Measurements from ENCODE around the gene TEF.
"Not testable (repeated sequence)": the region's sequence is repeated elsewhere in the genome, so short reads cannot be mapped to it uniquely, and the experiment has no call there.

Gene TEF

GRCh38 chr22:41398921-41399320 lies 17.2 kb downstream of the TEF start:
- TF ChIP-seq CTCF (conservative IDR thresholded peaks at IDR 0.05) = no peak
- H3K27ac ChIP-seq = no peak overlapping the region

DNA sequence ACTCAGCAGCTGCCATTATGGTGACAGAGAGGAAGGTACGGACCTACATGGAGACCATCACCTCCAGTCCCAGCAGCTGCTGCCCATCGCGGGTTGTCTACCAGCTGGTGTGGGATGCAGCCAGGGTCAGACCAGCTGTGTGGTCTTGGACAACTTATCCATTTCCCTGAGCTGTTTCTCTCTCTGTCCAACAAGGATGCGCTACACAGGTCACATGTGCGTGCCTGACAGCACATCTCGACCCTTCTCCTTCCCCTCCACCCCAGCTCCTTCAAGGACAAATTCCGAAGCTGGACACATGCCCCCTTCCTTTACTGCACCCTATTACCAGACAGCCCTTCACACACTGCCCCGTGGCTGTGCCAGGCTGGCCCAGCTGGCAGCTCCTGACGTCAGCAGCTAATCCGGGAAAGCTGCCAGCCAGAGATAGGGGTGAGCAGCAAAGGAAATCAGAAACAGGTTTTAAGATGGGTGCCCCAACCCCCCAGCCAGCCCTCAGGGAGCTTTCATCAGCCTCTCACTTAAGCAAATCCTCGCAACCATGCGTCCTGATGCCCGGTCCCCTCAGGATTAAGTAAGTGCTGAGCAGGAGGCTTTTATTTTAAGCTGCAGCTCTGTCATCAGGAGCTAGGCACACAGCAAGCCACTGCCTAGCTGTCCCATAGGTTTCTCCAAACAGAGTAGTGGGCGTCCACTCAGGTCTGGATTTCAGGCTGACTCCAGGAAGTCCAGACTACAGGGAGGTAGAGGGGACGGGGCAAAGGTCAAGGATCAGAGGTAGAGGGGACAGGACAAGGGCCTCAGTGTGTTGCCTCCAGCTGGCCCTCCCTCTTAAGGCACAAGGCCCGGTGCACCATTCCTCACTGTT lies 20.3 kb downstream of the TEF start:
- no peak for TF ChIP-seq CTCF (conservative IDR thresholded peaks at IDR 0.05)
- H3K27ac ChIP-seq = peak overlapping the region; percentile 31

DNA sequence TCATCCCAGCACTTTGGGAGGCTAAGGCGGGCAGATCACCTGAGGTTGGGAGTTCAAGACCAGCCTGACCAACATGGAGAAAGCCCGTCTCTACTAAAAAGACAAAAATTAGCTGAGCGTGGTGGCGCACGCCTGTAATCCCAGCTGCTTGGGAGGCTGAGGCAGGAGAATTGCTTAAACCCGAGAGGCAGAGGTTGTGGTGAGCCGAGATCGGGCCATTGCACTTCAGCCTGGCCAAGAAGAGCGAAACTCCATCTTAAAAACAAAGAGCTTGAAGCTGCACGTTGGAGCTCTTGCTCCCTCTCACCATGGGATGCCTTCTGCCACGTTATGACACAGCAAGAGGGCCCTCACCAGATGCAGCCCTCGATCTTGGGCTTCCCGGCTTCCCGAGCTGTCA lies 21.1 kb downstream of the TEF start:
- not testable (repeated sequence) for H3K27ac ChIP-seq

DNA sequence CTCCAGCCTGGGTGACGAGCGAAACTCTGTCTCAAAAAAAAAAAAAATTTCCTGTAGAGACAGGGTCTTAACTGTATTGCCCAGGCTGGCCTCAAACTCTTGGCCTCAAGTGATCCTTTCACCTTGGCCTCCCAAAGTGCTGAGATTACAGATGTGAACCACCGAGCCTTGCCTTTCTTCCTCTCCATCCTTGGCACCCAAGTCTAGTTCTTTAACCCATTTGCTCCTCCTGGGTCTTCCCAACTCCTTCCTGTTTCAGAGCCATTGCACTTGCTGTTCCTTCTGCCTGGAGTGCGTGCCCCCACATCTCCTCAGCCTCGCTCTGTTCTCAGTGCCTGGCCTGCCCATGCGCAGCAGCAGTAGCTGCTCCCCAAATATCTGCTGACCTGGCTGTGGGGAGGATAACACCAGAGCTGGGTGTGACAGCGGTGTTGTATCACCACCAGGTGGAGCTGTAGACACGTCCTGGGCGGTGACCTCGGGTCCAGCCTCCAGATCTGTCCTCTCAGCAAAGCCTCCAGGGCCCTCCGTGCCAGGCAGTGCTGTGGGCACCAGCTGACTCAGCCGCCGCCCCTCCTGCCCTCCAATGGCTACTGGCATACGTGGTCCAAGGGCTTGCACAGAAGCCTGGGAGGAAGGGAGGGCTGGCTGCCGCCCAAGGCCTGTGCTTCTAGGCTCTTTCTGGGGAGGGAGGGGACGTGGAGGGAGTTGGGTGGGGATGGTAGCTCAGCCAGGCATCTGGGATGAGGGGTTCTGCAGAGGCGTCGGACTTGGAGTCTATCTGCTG lies 22.0 kb downstream of the TEF start:
- peak; percentile 95 for TF ChIP-seq CTCF (conservative IDR thresholded peaks at IDR 0.05)
- H3K27ac ChIP-seq = no peak overlapping the region

GRCh38 chr22:41405588-41405987 lies 23.8 kb downstream of the TEF start:
- no peak for TF ChIP-seq CTCF (conservative IDR thresholded peaks at IDR 0.05)
- no peak overlapping the region for H3K27ac ChIP-seq

DNA sequence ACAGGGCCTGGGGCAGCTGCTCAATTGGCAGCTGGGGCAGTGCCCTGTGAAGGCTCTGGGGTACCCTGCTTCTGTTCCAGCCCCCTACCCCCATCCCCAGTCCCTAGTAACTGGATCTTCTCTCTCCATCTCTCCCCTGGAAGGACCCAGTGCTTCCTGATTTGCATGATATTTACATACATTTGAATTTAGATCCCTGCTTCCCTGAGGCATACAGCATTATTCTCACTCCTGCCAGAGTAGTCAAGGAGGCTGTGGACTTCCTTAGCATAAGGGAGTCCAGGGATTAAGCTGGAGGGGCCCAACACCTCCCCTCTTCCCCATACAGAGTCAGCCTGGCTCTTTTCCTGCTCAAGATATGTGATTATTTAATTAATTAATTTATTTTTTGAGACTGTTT lies 24.7 kb downstream of the TEF start:
- no peak for TF ChIP-seq CTCF (conservative IDR thresholded peaks at IDR 0.05)
- H3K27ac ChIP-seq = no peak overlapping the region

- TF ChIP-seq CTCF (conservative IDR thresholded peaks at IDR 0.05) = no peak
- no peak overlapping the region for H3K27ac ChIP-seq
Measured at GRCh38 chr22:41407433-41407832, 25.7 kb downstream of the TEF start.

- no peak for TF ChIP-seq CTCF (conservative IDR thresholded peaks at IDR 0.05)
- no peak overlapping the region for H3K27ac ChIP-seq
Measured at GRCh38 chr22:41408665-41409064, 26.9 kb downstream of the TEF start.

All from VCaP (cell line).